GM12891 (cell line): ENCODE data around the gene RUFY2.
"Not testable (repeated sequence)": the region's sequence is repeated elsewhere in the genome, so short reads cannot be mapped to it uniquely, and the experiment has no call there.

Source experiments
- DNase-seq: peaks from one replicate; pipeline ENCODE4 v3.0.0; 2011; ENCODE audit warnings: low spot score; ENCODE audit not compliant: insufficient read length
- FAIRE-seq: peaks from 2 replicates; lab custom pipeline; 2011; peaks lifted over from hg19 to GRCh38; lab: Jason Lieb, UNC
- PAX5 ChIP-seq: IDR thresholded peaks from 2 replicates; pipeline ENCODE4 v1.6.1; 2011; ENCODE audit warnings: low read length, moderate library complexity, mild to moderate bottlenecking; ENCODE audit not compliant: insufficient read depth, severe bottlenecking
- POLR2A ChIP-seq: IDR thresholded peaks from 2 replicates; pipeline ENCODE4 v1.6.1; 2011; ENCODE audit warnings: low read depth, low read length, control low read depth
- POLR2AphosphoS5 ChIP-seq: IDR thresholded peaks from 2 replicates; pipeline ENCODE4 v1.6.1; 2011; ENCODE audit warnings: low read depth, low read length, control low read depth
- POU2F2 ChIP-seq: IDR thresholded peaks from 2 replicates; pipeline ENCODE4 v1.6.1; 2011; ENCODE audit warnings: low read depth, mild to moderate bottlenecking, control low read depth, low read length, moderate library complexity
- SPI1 ChIP-seq: IDR thresholded peaks from 2 replicates; pipeline ENCODE4 v1.6.1; 2011; ENCODE audit warnings: low read depth, low read length, control low read depth
- TAF1 ChIP-seq: IDR thresholded peaks from 2 replicates; pipeline ENCODE4 v1.6.1; 2011; ENCODE audit warnings: low read depth, low read length, control low read depth

Gene RUFY2

DNA sequence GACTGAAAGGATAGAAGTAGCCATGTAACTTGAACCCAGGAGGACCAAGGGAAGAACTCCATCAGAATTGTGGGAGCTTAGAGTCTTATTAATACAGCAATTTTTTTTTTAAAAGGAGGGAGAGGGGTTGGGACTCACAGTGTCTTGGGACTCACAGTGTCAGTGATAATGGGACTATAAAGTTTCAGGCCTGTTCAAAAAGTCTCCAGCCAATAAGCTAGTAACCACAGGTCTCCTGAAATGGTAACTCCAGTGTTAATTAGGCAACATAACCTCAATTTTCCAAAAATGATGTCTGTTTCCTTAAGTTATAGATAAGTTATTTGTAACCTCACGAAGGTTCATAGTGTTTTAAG is 77.6 kb downstream of the RUFY2 start:
- TF ChIP-seq POLR2A: no peak
- TF ChIP-seq PAX5: no peak
- TF ChIP-seq POU2F2: no peak
- TF ChIP-seq SPI1: no peak
- TF ChIP-seq TAF1: no peak
- TF ChIP-seq POLR2AphosphoS5: no peak

DNA sequence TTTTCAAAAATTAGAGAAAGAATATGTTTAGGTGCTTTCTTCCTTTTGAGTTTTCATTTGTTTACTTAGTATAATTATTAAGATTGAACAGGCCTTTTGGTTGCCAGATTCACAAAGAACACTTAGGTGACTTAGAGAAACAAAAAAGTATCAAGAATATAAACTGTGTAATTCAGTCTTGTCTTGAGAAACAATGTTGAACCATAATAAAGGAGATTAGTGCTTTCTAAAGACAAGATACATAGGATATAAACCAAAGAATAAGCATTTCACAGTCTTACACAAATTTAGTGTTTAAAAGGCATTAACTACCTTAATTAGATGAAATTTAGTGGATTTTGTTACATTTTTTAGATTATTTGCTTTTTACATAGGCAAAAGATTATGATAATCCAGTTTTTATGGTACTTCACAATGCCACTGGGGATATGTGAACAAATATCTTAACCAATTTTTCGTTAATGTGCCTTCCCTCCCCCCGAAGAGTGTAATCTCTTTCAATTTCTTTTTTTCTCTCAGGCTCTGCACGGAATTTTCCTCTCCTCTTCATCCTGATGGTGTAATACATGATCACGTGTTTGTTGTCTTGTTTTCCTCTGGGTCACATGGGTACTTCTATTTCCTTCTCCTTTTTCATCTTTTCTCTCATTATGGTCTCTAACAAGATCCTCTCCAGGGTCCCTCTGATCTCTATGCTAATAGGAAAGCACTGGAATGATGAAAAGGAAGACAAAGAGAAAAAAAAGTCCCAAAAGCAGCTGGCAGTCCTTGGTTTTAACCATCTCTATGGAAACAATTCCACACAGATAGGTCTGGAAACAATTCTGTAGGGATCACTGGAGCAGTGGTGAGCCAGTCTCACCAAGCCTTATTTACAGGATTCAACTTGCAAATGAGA is 78.9 kb downstream of the RUFY2 start:
- TF ChIP-seq SPI1: no peak
- TF ChIP-seq POU2F2: no peak
- TF ChIP-seq POLR2AphosphoS5: no peak
- FAIRE-seq (no peak), DNase-seq (no peak)

More for the DNA sequence above, 77.6 kb downstream of the RUFY2 start:
- no peak for FAIRE-seq
- no peak for DNase-seq

DNA sequence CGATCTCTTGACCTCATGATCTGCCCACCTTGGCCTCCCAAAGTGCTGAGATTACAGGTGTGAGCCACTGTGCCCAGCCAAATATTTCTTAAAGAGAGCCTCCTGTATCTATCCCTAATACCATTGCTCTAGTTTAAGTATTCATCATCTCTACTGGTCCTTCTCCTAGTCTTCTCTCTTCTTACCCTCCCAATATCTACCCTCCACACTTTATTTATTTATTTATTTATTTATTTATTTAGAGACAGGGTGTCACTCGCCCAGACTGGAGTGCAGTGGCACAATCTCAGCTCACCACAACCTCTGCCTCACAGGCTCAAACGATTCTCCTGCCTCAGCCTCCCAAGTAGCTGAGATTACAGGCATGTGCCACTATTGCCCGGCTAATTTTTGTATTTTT is 82.7 kb downstream of the RUFY2 start:
- FAIRE-seq, DNase-seq: not testable (repeated sequence)

DNA sequence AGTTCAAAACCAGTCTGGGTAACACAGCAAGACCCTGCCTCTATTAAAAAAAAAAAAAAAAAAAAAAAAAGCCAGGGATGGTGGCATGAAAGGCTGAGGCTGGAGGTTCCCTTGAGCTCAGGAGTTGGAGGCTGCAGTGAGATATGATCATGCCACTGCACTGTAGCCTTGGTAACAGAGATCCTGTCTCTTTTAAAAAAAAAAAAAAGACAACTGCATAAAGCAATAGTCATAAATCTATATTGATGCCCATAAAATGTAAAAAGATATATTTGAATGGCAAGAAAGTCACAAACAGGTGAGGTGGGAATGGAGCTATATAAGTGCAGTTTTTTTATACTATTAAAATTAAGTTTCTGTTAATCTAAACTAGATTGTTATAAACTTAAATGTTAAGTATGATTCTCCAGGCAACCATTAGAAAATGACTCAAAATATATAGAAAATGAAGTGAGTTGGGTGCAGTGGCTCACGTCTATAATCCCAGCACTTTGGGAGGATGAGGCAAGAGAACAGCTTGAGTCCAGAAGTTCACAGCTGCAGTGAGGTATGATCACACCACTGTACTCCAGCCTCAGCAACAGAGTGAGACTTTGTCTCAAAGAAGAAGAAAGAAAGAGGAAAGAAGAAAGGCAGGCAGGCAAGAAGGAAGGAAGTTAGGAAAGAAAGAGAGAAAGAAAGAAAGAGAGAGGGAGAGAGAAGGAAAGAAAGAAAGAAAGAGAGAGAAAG is 88.6 kb downstream of the RUFY2 start:
- no peak for FAIRE-seq
- TF ChIP-seq POU2F2: no peak
- TF ChIP-seq SPI1: no peak
- no peak for TF ChIP-seq PAX5
- no peak for TF ChIP-seq TAF1
- no peak for TF ChIP-seq POLR2AphosphoS5
- TF ChIP-seq POLR2A: no peak
- DNase-seq: no peak

DNA sequence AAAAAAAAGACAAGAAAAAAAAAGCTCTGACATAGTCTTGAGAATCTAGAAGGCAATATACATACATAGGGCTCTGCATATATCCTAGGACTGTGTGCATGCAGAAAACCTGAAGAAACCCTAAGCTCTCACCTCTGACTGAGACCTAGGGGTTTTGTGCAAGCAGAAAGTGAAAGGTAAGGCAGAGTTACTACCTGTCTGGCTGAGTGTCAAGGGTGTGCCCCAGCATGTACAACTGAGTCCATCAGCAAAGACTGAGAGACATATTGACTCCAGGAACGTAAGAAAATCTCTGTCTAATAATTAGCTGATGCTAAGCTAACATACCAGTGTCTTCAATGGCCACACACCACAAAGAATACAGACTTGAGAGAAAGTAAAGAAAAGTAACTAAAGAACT is 91.5 kb downstream of the RUFY2 start:
- FAIRE-seq (no peak), DNase-seq (no peak)

DNA sequence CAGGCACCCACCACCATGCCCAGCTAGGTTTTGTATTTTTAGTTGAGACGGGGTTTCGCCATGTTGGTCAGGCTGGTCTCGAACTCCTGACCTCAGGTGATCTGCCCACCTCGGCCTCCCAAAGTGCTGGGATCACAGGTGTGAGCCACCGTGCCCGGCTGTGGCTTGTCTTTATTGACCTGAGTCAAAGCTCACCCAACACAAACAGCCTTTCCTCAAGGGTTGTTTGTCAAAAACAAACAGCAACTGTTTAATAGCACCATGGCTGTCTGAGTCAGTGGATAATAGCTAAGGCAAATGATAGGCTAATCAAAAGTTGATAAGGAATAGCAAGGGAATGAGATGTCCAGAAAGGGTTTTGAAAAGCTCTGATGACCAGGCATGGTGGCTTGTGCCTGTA is 92.1 kb downstream of the RUFY2 start:
- not testable (repeated sequence) for FAIRE-seq

More for the DNA sequence above, 91.5 kb downstream of the RUFY2 start:
- no peak for TF ChIP-seq PAX5
- no peak for TF ChIP-seq TAF1
- TF ChIP-seq POLR2AphosphoS5: no peak
- TF ChIP-seq SPI1: no peak
- no peak for TF ChIP-seq POU2F2
- no peak for TF ChIP-seq POLR2A

DNA sequence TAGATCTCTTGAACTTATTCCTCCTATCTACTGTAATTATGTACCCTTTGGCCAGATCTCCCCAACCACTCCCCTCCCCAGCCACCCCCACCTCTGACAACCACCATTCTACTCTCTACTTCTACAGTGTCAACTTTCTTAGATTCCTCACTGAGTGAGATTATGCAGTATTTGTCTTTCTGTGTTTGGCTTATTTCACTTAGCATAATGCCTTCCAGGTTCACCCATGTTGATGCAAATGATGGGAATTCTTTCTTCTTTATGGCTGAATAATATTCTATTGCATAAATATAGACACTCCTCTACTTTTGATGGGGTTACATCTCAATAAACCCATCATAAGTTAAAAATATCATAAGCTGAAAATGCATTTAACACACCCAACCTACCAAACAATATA is 96.5 kb downstream of the RUFY2 start:
- FAIRE-seq: no peak
- TF ChIP-seq POLR2A (no peak), POLR2AphosphoS5 (no peak), SPI1 (no peak), TAF1 (no peak), PAX5 (no peak), POU2F2 (no peak)
- DNase-seq: no peak

More for the DNA sequence above, 92.1 kb downstream of the RUFY2 start:
- not testable (repeated sequence) for DNase-seq

DNA sequence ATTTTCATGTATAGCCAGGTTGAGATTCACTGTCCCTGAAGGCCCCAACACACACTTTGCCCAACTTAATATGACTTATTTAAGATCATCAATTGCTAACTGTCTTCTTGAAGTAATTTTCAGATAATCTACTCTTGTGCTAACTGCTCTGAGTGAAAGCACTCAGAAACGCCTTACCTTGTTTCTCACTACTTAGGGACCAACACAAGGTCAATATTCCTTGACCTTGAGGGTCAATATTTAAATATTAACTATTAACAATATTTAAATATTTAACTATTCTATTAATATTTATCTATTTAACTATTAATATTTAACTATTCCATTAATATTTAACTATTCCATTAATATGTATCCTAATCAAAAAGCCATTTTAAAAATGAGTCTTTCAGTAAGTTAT is 101.2 kb downstream of the RUFY2 start:
- FAIRE-seq (no peak), DNase-seq (no peak)
- TF ChIP-seq POLR2AphosphoS5: no peak
- TF ChIP-seq PAX5: no peak
- TF ChIP-seq POU2F2: no peak
- TF ChIP-seq POLR2A: no peak
- no peak for TF ChIP-seq TAF1
- TF ChIP-seq SPI1: no peak

DNA sequence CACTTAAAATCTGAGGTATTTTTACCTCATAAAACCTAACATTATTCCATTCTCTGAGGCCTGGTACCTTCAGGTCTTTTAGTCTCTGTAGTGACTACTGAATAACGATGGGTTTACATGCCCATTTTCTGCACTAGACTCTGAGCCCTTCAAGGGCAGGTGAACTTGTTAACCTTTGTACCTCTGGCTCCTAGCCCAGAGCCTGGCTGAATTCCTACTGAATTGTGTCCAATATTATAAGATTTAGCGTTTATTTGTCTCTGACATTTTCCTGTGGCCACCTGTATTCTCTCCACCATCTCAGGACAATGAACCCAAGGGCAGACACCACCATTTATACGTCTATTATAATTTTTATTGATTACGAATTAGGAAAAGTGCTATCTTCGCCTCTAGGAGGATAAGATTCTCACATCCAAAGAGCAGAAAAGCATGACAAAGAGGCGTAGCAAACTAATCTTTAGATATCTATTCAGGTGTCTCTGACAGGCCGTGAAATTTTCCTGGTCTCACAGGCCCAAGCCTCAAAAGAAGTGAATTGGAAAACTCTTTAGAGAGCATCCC is 103.1 kb downstream of the RUFY2 start:
- no peak for DNase-seq
- no peak for TF ChIP-seq POLR2AphosphoS5
- TF ChIP-seq PAX5: no peak
- no peak for TF ChIP-seq POU2F2
- no peak for TF ChIP-seq POLR2A
- TF ChIP-seq TAF1: no peak
- no peak for TF ChIP-seq SPI1
- no peak for FAIRE-seq

DNA sequence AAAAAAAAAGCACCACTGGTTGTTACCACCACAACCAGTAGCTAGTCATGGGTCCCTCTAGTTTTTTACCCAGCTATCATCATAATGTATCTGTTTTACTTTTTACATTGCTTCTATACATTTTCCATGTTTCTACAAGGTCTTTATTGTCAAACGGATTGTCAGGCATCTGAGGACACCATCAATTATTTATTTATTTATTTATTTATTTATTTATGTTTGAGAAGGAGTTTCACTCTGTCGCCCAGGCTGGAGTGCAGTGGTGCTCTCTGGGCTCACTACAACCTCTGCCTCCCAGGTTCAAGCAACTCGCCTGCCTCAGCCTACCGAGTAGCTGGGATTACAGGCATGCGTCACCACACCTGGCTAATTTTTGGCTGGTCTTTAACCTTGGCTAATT is 104.2 kb downstream of the RUFY2 start:
- TF ChIP-seq POU2F2 (no peak), POLR2AphosphoS5 (no peak), POLR2A (no peak), PAX5 (no peak), SPI1 (no peak), TAF1 (no peak)
- no peak for DNase-seq
- no peak for FAIRE-seq
